OCI-LY7 (cell line): Measurements from ENCODE around the gene LCT. TPM values are rescaled to one million over a fixed set of nuclear protein-coding genes. Genes with fewer than 3 reads are reported as not detected.

Source experiments
- BruUV-seq: library from RNA; stranded (reverse); fragments of 400-500 nt; replicated peaks from 2 replicates; lab custom pipeline; 2021; lab: Mats Ljungman, UMichigan
- CTCF ChIA-PET: fragments of 300-600 bp; sonication (Branson Sonifier 250); formaldehyde crosslinking; loops from one replicate; lab custom pipeline; 2022; ENCODE audit warnings: antibody characterized with exemption; ENCODE audit not compliant: unreplicated experiment; lab: Charles Lee
- POLR2A ChIA-PET: fragments of 300-600 bp; sonication (Branson Sonifier 250); formaldehyde crosslinking; loops from one replicate; lab custom pipeline; 2022; ENCODE audit warnings: antibody characterized with exemption; lab: Charles Lee
- DNase-seq: peaks from one replicate; pipeline ENCODE4 v3.0.0-alpha.2; 2015; ENCODE audit warnings: low spot score
- H2AFZ ChIP-seq: fragments of 200-600 bp; sonication (generic), shearing (Covaris generic); 2 replicates; pipeline ENCODE4 v1.6.1; 2014; ENCODE audit warnings: mild to moderate bottlenecking, antibody characterized with exemption, low read length, moderate library complexity
- H3K27ac ChIP-seq: fragments of 200-600 bp; sonication (generic); 2 replicates; pipeline ENCODE4 v1.5.1; 2014; ENCODE audit warnings: mixed run types, low read depth, mild to moderate bottlenecking, moderate library complexity, low read length, inconsistent platforms; ENCODE audit not compliant: poor library complexity, severe bottlenecking
- H3K36me3 ChIP-seq: fragments of 200-600 bp; sonication (generic); 2 replicates; pipeline ENCODE4 v1.6.1; 2014; ENCODE audit warnings: mild to moderate bottlenecking, antibody characterized with exemption, low read length, moderate library complexity, mixed read lengths; ENCODE audit not compliant: insufficient read depth
- H3K4me1 ChIP-seq: fragments of 200-600 bp; sonication (generic); 2 replicates; pipeline ENCODE4 v1.5.1; 2014; ENCODE audit warnings: mild to moderate bottlenecking, low read length; ENCODE audit not compliant: insufficient read depth, poor library complexity, severe bottlenecking
- H3K4me2 ChIP-seq: fragments of 200-600 bp; sonication (generic); 2 replicates; pipeline ENCODE4 v1.6.1; 2014; ENCODE audit warnings: mild to moderate bottlenecking, low read length
- H3K4me3 ChIP-seq: fragments of 200-600 bp; sonication (generic); 2 replicates; pipeline ENCODE4 v1.5.1; 2014; ENCODE audit warnings: mild to moderate bottlenecking, low read depth, low read length; ENCODE audit not compliant: poor library complexity, severe bottlenecking
- H3K79me2 ChIP-seq: fragments of 200-600 bp; sonication (generic); 2 replicates; pipeline ENCODE4 v1.6.1; 2016; ENCODE audit warnings: low read depth, mild to moderate bottlenecking, low read length, moderate library complexity, mixed read lengths; ENCODE audit not compliant: insufficient read depth
- H3K9me2 ChIP-seq: fragments of 200-600 bp; sonication (generic); 2 replicates; pipeline ENCODE4 v1.6.1; 2016; ENCODE audit warnings: mild to moderate bottlenecking, low read length, mixed read lengths; ENCODE audit not compliant: insufficient read depth
- H3K9me3 ChIP-seq: fragments of 200-600 bp; sonication (generic); 2 replicates; pipeline ENCODE4 v1.6.1; 2014; ENCODE audit warnings: mild to moderate bottlenecking, mixed run types, low read length, mixed read lengths
- H4K20me1 ChIP-seq: fragments of 200-600 bp; sonication (generic); 2 replicates; pipeline ENCODE4 v1.6.1; 2014; ENCODE audit warnings: mild to moderate bottlenecking, antibody characterized with exemption, low read length, moderate library complexity, mixed read lengths; ENCODE audit not compliant: insufficient read depth
- CTCF ChIP-seq: fragments of 200-600 bp; sonication (generic); conservative IDR thresholded peaks from 2 replicates; pipeline ENCODE4 v1.5.1; 2014; ENCODE audit warnings: mild to moderate bottlenecking, antibody characterized with exemption, low read length, moderate library complexity, mixed read lengths
- EZH2phosphoT487 ChIP-seq: fragments of 200-600 bp; sonication (generic); IDR thresholded peaks from 2 replicates; pipeline ENCODE4 v1.6.1; 2018; ENCODE audit warnings: low read depth, borderline replicate concordance, mild to moderate bottlenecking, mixed run types, antibody characterized with exemption, low read length, moderate library complexity, mixed read lengths
- intact Hi-C: fragments of 100-400 bp; cut with micrococcal nuclease; formaldehyde crosslinking; loops from one replicate; pipeline ENCODE4 v1.10.0; 2022; ENCODE audit not compliant: unreplicated experiment
- total RNA-seq, 2 experiments: library from RNA; depleted of rRNA in 1 of 2; stranded (reverse); fragments of >200 nt in 1 of 2; shearing (Covaris generic) in 1 of 2; gene quantifications; 2 replicates each; pipeline ENCODE4 v1.2.3, GENCODE V29; 2014 to 2022

Gene LCT
- total RNA-seq, 2 experiments from 2014 or later = 0.15 to 0.54 TPM

GRCh38 chr2:135799738-135800137, 37.2 kb downstream of the LCT start:
- BruUV-seq = no TSS peak
- intact Hi-C loops = loop anchor here (5.0 kb wide), 3 partner anchors 327 to 812 kb away; no protein-coding TSS in a partner anchor
- no peak for DNase-seq
- Histone ChIP-seq H3K36me3 (no peaks in the 10 kb centered on the region), H3K27ac (no peak overlapping the region), H3K9me3 (peaks cover 26% of the 10 kb centered on the region), H3K79me2 (no peaks in the 10 kb centered on the region), H3K4me3 (no peak overlapping the region), H3K4me2 (no peak overlapping the region), H4K20me1 (no peaks in the 10 kb centered on the region), H3K9me2 (no peaks in the 10 kb centered on the region), H2AFZ (no peak overlapping the region), H3K4me1 (peaks cover 5% of the 10 kb centered on the region)
- ChIA-PET POLR2A (no interaction called here), CTCF (no interaction called here)
- TF ChIP-seq CTCF (peak; percentile 68), EZH2phosphoT487 (no peak)

DNA sequence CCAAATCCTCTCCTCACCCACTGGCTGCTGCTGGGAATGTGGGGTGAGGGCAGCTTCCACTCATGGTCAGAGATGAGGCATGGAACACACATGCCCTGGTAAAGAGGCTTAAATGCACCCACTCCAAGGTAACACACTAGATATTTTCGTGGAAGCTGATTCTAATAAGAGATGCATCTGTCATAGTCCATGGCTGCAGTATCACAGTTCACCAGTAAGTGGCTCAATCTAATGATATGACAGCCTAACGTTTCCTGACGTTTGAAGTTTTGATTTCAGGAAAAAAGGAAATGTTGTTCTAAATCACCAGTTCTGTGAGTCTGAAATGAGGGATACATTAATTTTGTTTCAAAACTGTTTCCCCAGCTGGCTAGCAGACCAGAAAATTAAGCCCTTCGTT, 38.2 kb downstream of the LCT start:
- 0 out of 2 replicates have a peak overlapping the region, but pooled peaks have one; percentile 35 for H2AFZ ChIP-seq
- no TSS peak for BruUV-seq
- ChIA-PET CTCF (no interaction called here), POLR2A (interaction anchor here (1.4 kb wide), 1 partner anchor 38 kb away, joined by 3 read pairs; the partner anchor contains the start of gene LCT)
- no peaks in the 10 kb centered on the region for H3K36me3 ChIP-seq
- H3K9me2 ChIP-seq = no peaks in the 10 kb centered on the region
- no peak overlapping the region for H3K4me3 ChIP-seq
- no peak overlapping the region for H3K27ac ChIP-seq
- DNase-seq = peak; percentile 39
- peaks cover 9% of the 10 kb centered on the region for H3K4me1 ChIP-seq
- H3K4me2 ChIP-seq = no peak overlapping the region
- peaks cover 26% of the 10 kb centered on the region for H3K9me3 ChIP-seq
- intact Hi-C loops = loop anchor here (5.0 kb wide), 3 partner anchors 326 to 811 kb away; no protein-coding TSS in a partner anchor
- TF ChIP-seq EZH2phosphoT487 (no peak), CTCF (peak; percentile 60)
- H3K79me2 ChIP-seq = no peaks in the 10 kb centered on the region
- no peaks in the 10 kb centered on the region for H4K20me1 ChIP-seq

GRCh38 chr2:135798275-135798705, 38.7 kb downstream of the LCT start:
- intact Hi-C loops = loop anchor here (5.0 kb wide), 3 partner anchors 326 to 811 kb away; no protein-coding TSS in a partner anchor
- CTCF ChIA-PET = interaction anchor here (0.6 to 0.9 kb wide), 4 partner anchors 15 to 586 kb away, joined by 3 to 5 read pairs (median 4); no protein-coding TSS in a partner anchor
- no peak for DNase-seq

More at GRCh38 chr2:135798275-135798705, 38.7 kb downstream of the LCT start:
- H3K4me2 ChIP-seq = no peak overlapping the region
- H2AFZ ChIP-seq = 0 out of 2 replicates have a peak overlapping the region, but pooled peaks have one; percentile 35
- POLR2A ChIA-PET = interaction anchor here (1.4 kb wide), 1 partner anchor 38 kb away, joined by 3 read pairs; the partner anchor contains the start of gene LCT
- peaks cover 9% of the 10 kb centered on the region for H3K4me1 ChIP-seq
- peaks cover 26% of the 10 kb centered on the region for H3K9me3 ChIP-seq
- no peak overlapping the region for H3K4me3 ChIP-seq
- no peak for TF ChIP-seq EZH2phosphoT487
- TF ChIP-seq CTCF = no peak
- no peaks in the 10 kb centered on the region for H3K9me2 ChIP-seq
- no peaks in the 10 kb centered on the region for H3K79me2 ChIP-seq
- no peaks in the 10 kb centered on the region for H3K36me3 ChIP-seq
- no peak overlapping the region for H3K27ac ChIP-seq
- BruUV-seq = no TSS peak
- H4K20me1 ChIP-seq = no peaks in the 10 kb centered on the region
